MCF 10A (cell line): ENCODE results near the gene SASH1. TPM values are rescaled to one million over a fixed set of nuclear protein-coding genes. Genes with fewer than 3 reads are reported as not detected.

Experiments
- BruUV-seq: library from RNA; stranded (reverse); fragments of 400-500 nt; replicated peaks from 2 replicates; lab custom pipeline; 2021; lab: Mats Ljungman, UMichigan
- CTCF ChIA-PET: fragments of 300-600 bp; sonication (Branson Sonifier 250); formaldehyde crosslinking; extraction: SDS; loops from one replicate; lab custom pipeline; 2021; ENCODE audit warnings: antibody characterized with exemption, inconsistent platforms; lab: Yijun Ruan, JAX
- POLR2A ChIA-PET: fragments of 300-600, 350-650 bp; sonication (Branson Sonifier 250); formaldehyde crosslinking; extraction: SDS; loops from one replicate; lab custom pipeline; 2020; ENCODE audit warnings: antibody characterized with exemption, inconsistent platforms; lab: Yijun Ruan, JAX
- DNase-seq: peaks from one replicate; pipeline ENCODE4 v3.0.0-alpha.2; 2018; ENCODE audit not compliant: unreplicated experiment
- H3K27ac Mint-ChIP-seq: one replicate; pipeline ENCODE4 v1.8.0; 2022; ENCODE audit warnings: mild to moderate bottlenecking, low read depth, mixed read lengths; ENCODE audit not compliant: unreplicated experiment
- H3K27me3 Mint-ChIP-seq: one replicate; pipeline ENCODE4 v1.8.0; 2022; ENCODE audit warnings: mixed read lengths; ENCODE audit not compliant: insufficient read depth, unreplicated experiment
- H3K36me3 Mint-ChIP-seq: one replicate; pipeline ENCODE4 v1.8.0; 2022; ENCODE audit warnings: mild to moderate bottlenecking, moderate library complexity, mixed read lengths; ENCODE audit not compliant: insufficient read depth, unreplicated experiment
- H3K4me1 Mint-ChIP-seq: one replicate; pipeline ENCODE4 v1.8.0; 2022; ENCODE audit warnings: mixed read lengths; ENCODE audit not compliant: insufficient read depth, unreplicated experiment
- H3K4me3 Mint-ChIP-seq: one replicate; pipeline ENCODE4 v1.8.0; 2022; ENCODE audit warnings: mild to moderate bottlenecking, moderate library complexity, mixed read lengths; ENCODE audit not compliant: unreplicated experiment
- H3K9me3 Mint-ChIP-seq: one replicate; pipeline ENCODE4 v1.8.0; 2022; ENCODE audit warnings: mixed read lengths; ENCODE audit not compliant: unreplicated experiment
- intact Hi-C: fragments of 100-400 bp; cut with micrococcal nuclease; formaldehyde crosslinking; loops from 2 replicates; pipeline ENCODE4 v1.14.1; 2022
- total RNA-seq: library from RNA; stranded (reverse); gene quantifications from 2 replicates; pipeline ENCODE4 v1.2.3, GENCODE V29; 2022
- TF ChIP-seq, protein P1 (sequence below): fragments of 200-600 bp; IDR thresholded peaks from one replicate; pipeline ENCODE4 v1.8.0; 2022; ENCODE audit warnings: antibody characterized with exemption, mild to moderate bottlenecking; ENCODE audit not compliant: unreplicated experiment

SASH1 gene
- total RNA-seq, 1 experiment from 2014 or later = 18.4 TPM

DNA sequence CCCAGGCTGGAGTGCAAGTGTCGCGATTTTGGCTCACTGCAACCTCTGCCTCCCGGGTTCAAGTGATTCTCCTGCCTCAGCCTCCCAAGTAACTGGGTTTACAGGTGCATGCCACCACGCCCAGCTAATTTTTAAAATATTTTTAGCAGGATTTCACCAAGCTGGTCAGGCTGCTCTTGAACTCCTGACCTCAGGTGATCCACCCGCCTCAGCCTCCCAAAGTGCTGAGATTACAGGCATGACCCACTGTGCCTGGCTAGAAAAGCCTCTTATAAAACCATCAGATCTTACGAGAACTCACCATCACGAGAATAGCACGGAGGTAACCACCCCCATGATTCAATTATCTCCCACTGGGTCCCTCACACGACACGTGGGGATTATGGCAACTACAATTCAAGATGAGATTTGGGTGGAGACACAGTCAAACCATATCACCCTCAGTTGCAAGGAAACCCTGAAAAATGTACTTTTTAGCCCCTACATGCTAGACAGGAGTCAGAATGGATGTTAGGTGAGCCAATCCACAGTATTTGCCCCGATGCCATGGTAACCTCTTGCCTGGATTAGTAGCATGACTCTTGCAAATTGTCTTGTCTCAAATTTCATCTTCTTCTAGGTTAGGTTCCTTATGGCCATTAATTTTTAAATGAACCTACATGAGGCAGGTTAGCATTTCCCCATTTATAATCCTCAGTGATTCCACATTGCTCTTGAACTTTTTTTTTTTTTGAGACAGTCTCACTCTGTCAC lies 17.1 kb upstream of the SASH1 start:
- Mint-ChIP-seq H3K9me3 (no peaks in the 10 kb centered on the region), H3K27ac (no peak overlapping the region), H3K36me3 (no peaks in the 10 kb centered on the region), H3K4me3 (no peak overlapping the region), H3K27me3 (no peaks in the 10 kb centered on the region), H3K4me1 (peaks cover 22% of the 10 kb centered on the region)
- ChIA-PET CTCF (no interaction called here), POLR2A (no interaction called here)
- intact Hi-C loops = no loop called here
- TF ChIP-seq, protein P1, sequence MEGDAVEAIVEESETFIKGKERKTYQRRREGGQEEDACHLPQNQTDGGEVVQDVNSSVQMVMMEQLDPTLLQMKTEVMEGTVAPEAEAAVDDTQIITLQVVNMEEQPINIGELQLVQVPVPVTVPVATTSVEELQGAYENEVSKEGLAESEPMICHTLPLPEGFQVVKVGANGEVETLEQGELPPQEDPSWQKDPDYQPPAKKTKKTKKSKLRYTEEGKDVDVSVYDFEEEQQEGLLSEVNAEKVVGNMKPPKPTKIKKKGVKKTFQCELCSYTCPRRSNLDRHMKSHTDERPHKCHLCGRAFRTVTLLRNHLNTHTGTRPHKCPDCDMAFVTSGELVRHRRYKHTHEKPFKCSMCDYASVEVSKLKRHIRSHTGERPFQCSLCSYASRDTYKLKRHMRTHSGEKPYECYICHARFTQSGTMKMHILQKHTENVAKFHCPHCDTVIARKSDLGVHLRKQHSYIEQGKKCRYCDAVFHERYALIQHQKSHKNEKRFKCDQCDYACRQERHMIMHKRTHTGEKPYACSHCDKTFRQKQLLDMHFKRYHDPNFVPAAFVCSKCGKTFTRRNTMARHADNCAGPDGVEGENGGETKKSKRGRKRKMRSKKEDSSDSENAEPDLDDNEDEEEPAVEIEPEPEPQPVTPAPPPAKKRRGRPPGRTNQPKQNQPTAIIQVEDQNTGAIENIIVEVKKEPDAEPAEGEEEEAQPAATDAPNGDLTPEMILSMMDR = no peak
- BruUV-seq = no TSS peak
- DNase-seq = no peak

DNA sequence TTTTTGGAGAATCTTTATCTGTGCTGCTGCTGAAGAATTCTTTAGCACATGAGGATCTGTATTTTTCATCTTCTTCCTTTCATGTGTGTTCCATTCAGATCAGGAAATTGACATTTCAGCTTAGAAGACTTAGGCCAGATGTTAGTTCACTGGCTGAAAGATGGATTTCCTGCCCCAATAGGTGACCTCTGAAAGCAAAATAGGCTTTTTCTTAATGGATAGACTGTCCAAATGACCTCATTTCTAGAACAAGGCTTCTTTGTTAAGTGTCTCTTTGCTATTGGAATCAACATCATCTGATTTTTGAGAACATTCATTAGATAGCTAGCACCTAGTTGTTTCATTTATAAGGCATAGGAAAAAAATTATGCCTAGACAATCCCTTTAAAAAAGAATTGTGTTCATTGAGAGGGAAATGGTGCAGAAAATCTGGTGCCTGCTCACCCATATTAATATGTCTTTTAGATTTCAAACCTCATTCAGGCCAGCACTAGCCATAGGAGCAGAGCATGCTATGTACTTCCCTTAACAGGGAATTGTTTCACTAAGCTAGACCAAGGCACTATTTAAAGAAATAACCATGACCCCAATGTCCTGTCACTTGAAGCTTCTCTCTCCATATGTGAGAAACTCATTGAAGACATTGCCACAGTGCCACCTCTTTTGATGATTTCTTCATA lies 13.6 kb upstream of the SASH1 start:
- TF ChIP-seq, protein P1 = no peak
- H3K9me3 Mint-ChIP-seq = no peaks in the 10 kb centered on the region
- H3K4me3 Mint-ChIP-seq = no peak overlapping the region
- peak overlapping the region; percentile 16 for H3K27ac Mint-ChIP-seq
- POLR2A ChIA-PET = interaction anchor here (0.8 to 2.2 kb wide), 6 partner anchors 13 to 150 kb away, joined by 3 to 15 read pairs (median 4); partner anchors contain the start of gene SASH1
- peaks cover 16% of the 10 kb centered on the region for H3K4me1 Mint-ChIP-seq
- no peaks in the 10 kb centered on the region for H3K27me3 Mint-ChIP-seq
- BruUV-seq = no TSS peak
- no peaks in the 10 kb centered on the region for H3K36me3 Mint-ChIP-seq
- CTCF ChIA-PET = interaction anchor here (0.7 to 1.2 kb wide), 4 partner anchors 12 to 947 kb away, joined by 3 to 4 read pairs (median 4); no protein-coding TSS in a partner anchor
- intact Hi-C loops = no loop called here
- no peak for DNase-seq

DNA sequence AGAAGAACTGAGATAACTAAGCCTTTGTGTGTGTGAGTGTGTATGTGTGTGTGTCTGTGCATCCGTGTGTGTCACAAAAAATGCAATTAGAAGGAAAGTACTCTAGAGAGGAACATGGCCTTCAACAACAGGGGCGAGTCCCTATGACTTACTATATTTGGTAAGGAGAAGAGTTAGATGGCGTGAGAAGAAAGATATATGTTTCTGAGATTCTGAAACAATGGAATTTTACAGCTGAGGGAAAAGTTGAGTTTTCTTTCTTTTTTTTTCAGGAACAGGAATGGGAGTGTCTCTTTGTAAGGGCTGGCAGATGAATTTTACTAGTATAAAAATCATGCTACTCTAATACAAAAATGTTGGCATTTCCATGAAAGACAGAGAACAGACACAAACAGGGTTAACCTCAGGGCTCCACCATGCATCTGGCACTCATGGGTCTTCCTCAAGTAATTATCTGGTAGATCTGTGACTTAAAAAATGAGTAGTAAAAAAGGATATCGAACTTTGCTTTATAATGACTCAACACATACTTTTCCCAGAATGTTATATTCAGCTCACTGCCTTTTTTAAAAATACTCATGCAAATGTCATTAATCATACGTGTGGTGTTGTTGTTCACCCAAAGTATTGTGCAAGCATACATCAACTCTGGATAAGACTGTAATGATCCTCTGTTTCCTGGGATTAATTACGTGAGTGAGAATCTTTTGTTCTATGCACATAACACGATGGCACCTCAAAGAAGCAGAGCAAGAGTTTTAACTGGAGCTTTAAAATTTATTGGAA lies 12.8 kb upstream of the SASH1 start:
- no peaks in the 10 kb centered on the region for H3K27me3 Mint-ChIP-seq
- DNase-seq = peak; percentile 63
- ChIA-PET POLR2A (interaction anchor here (0.9 to 2.2 kb wide), 7 partner anchors 13 to 111 kb away, joined by 3 to 15 read pairs (median 5); partner anchors contain the start of gene SASH1), CTCF (interaction anchor here (0.9 to 1.4 kb wide), 5 partner anchors 13 to 248 kb away, joined by 3 to 4 read pairs (median 4); no protein-coding TSS in a partner anchor)
- intact Hi-C loops = loop anchor here (5.0 kb wide), 1 partner anchor 38 kb away; no protein-coding TSS in a partner anchor
- H3K4me3 Mint-ChIP-seq = no peak overlapping the region
- peak overlapping the region; percentile 16 for H3K27ac Mint-ChIP-seq
- TF ChIP-seq, protein P1 = no peak
- peaks cover 11% of the 10 kb centered on the region for H3K4me1 Mint-ChIP-seq
- no TSS peak for BruUV-seq
- H3K36me3 Mint-ChIP-seq = no peaks in the 10 kb centered on the region
- no peaks in the 10 kb centered on the region for H3K9me3 Mint-ChIP-seq
